Activated CD8-positive, alpha-beta T cell treated with anti-CD3 and anti-CD28 coated beads for 36 hours (primary cell): Measurements from ENCODE around the gene ZNF48. TPM values are rescaled to one million over a fixed set of nuclear protein-coding genes. Genes with fewer than 3 reads are reported as not detected.

ENCODE experiments used
- ATAC-seq: fragments of 200-7000 bp; cut with Tn5 transposase; one replicate; pipeline ENCODE4 v1.10.0; 2021; ENCODE audit warnings: mild to moderate bottlenecking, moderate library complexity
- CTCF ChIA-PET: fragments of 350-600 bp; sonication (Branson Sonifier 250); formaldehyde crosslinking; loops from one replicate; lab custom pipeline; 2021; ENCODE audit warnings: antibody characterized with exemption; lab: Charles Lee
- POLR2A ChIA-PET: fragments of 350-600 bp; sonication (Branson Sonifier 250); formaldehyde crosslinking; loops from one replicate; lab custom pipeline; 2021; ENCODE audit warnings: antibody characterized with exemption; lab: Charles Lee
- DNase-seq: peaks from one replicate; pipeline ENCODE4 v3.0.0-alpha.2; 2020
- H3K27ac Mint-ChIP-seq: one replicate; pipeline ENCODE4 v1.8.0; 2021; ENCODE audit warnings: mild to moderate bottlenecking, mixed read lengths
- H3K27me3 Mint-ChIP-seq: one replicate; pipeline ENCODE4 v1.8.0; 2021; ENCODE audit warnings: mixed read lengths
- H3K36me3 Mint-ChIP-seq: one replicate; pipeline ENCODE4 v1.8.0; 2021; ENCODE audit warnings: low read depth, mixed read lengths
- H3K4me1 Mint-ChIP-seq: one replicate; pipeline ENCODE4 v1.8.0; 2021; ENCODE audit warnings: low read depth, mixed read lengths
- H3K4me3 Mint-ChIP-seq: one replicate; pipeline ENCODE4 v1.8.0; 2021; ENCODE audit warnings: mild to moderate bottlenecking, moderate library complexity, mixed read lengths
- H3K9me3 Mint-ChIP-seq: one replicate; pipeline ENCODE4 v1.8.0; 2021; ENCODE audit warnings: mixed read lengths
- intact Hi-C: fragments of 100-400 bp; cut with micrococcal nuclease; formaldehyde crosslinking; loops from one replicate; pipeline ENCODE4 v1.10.0; 2022
- total RNA-seq, 2 experiments: library from RNA; stranded (reverse); gene quantifications; one replicate each; pipeline ENCODE4 v1.2.3, GENCODE V29; 2021
- TF ChIP-seq, protein P1 (sequence below): fragments of 200-600 bp; IDR thresholded peaks from one replicate; pipeline ENCODE4 v1.8.0; 2022; ENCODE audit warnings: antibody characterized with exemption, mild to moderate bottlenecking

ZNF48 gene
- total RNA-seq, 2 experiments from 2014 or later, result 10.4 to 10.9 TPM

DNA sequence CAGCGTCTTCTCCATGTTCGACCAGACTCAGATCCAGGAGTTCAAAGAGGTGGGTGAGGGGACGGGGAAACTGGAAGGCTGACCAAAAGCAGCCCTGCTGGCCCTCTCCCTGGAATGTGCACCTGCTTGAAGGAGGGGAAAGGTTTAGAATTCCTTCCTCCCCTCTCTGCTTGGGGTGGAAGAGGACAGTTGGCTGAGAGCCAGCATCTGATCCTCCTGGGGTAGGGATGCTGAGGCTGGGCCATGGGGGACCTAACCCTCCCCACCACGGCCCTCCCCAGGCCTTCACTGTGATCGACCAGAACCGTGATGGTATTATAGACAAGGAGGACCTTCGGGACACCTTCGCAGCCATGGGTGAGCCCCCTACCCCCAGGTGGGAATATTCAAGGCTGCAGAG is 19.4 kb upstream of the ZNF48 start:
- ATAC-seq (no peak), DNase-seq (no peak)
- TF ChIP-seq, protein P1, sequence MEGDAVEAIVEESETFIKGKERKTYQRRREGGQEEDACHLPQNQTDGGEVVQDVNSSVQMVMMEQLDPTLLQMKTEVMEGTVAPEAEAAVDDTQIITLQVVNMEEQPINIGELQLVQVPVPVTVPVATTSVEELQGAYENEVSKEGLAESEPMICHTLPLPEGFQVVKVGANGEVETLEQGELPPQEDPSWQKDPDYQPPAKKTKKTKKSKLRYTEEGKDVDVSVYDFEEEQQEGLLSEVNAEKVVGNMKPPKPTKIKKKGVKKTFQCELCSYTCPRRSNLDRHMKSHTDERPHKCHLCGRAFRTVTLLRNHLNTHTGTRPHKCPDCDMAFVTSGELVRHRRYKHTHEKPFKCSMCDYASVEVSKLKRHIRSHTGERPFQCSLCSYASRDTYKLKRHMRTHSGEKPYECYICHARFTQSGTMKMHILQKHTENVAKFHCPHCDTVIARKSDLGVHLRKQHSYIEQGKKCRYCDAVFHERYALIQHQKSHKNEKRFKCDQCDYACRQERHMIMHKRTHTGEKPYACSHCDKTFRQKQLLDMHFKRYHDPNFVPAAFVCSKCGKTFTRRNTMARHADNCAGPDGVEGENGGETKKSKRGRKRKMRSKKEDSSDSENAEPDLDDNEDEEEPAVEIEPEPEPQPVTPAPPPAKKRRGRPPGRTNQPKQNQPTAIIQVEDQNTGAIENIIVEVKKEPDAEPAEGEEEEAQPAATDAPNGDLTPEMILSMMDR, result no peak
- Mint-ChIP-seq H3K9me3 (no peaks in the 10 kb centered on the region), H3K27ac (peak overlapping the region; percentile 68), H3K4me1 (peaks cover 39% of the 10 kb centered on the region), H3K4me3 (no peak overlapping the region), H3K36me3 (peaks cover 25% of the 10 kb centered on the region), H3K27me3 (no peaks in the 10 kb centered on the region)
- intact Hi-C loops, result loop anchor here (10.0 kb wide), 2 partner anchors 281 to 311 kb away; partner anchors contain the start of genes ALDOA, TBX6 and YPEL3
- ChIA-PET CTCF (interaction anchor here (1.2 kb wide), 1 partner anchor 34 kb away, joined by 5 read pairs; no protein-coding TSS in a partner anchor), POLR2A (no interaction called here)

DNA sequence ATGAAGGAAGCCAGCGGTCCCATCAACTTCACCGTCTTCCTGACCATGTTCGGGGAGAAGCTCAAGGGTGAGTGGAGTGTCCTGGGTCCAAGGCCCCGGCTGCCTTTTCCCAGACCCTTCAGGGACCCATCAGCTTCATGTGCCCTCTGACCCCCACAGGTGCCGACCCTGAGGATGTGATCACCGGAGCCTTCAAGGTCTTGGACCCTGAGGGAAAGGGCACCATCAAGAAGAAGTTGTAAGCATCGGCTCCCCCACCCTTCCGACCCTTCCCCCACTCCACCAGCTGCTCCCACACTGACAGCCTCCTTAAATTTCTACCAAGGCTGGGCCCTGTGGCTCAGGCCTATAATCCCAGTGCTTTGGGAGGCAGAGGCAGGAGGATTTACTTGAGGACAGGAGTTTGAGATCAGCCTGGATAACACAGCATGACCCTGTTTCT is 18.7 kb upstream of the ZNF48 start:
- POLR2A ChIA-PET, result interaction anchor here (2.4 kb wide), 1 partner anchor 191 kb away, joined by 8 read pairs; no protein-coding TSS in a partner anchor
- peak overlapping the region; percentile 100 for H3K27ac Mint-ChIP-seq
- H3K9me3 Mint-ChIP-seq, result no peaks in the 10 kb centered on the region
- intact Hi-C loops, result loop anchor here (10.0 kb wide), 2 partner anchors 282 to 312 kb away; partner anchors contain the start of genes ALDOA, TBX6 and YPEL3
- H3K36me3 Mint-ChIP-seq, result peaks cover 30% of the 10 kb centered on the region
- DNase-seq (no peak), ATAC-seq (no peak)
- no peaks in the 10 kb centered on the region for H3K27me3 Mint-ChIP-seq
- peaks cover 41% of the 10 kb centered on the region for H3K4me1 Mint-ChIP-seq
- TF ChIP-seq, protein P1, result no peak
- H3K4me3 Mint-ChIP-seq, result peak overlapping the region; percentile 99
- CTCF ChIA-PET, result interaction anchor here (1.2 kb wide), 1 partner anchor 33 kb away, joined by 5 read pairs; no protein-coding TSS in a partner anchor

DNA sequence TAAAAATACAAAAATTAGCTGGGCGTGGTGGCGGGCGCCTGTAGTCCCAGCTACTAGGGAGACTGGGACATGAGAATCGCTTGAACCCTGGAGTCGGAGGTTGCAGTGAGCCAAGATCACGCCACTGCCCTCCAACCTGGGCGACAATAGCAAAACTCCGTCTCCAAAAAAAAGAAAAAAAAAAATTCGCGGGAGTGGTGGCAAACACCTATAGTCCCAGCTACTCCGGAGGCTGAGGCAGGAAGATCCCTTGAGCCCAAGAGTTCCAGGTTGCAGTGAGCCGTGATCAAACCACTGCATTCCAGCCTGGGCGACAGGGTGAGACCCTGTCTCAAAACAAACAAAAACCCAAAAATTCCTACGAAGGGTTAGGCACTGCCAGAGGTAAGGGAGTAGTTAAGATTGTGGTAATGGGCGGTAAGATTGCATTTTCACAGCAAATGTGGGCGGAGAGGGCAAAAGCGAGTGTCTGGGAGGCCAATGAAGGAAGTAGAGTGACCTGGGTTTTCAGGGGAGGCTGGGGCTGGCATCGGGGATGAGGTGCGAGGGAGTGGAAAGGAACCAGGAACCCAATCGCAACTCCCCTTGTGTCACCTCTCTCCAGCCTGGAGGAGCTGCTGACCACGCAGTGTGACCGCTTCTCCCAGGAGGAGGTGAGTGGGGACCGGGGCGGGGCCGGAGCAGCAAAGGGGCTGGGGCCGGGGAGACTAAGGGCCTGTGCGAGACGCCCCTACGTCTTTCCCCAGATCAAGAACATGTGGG is 18.0 kb upstream of the ZNF48 start:
- POLR2A ChIA-PET, result interaction anchor here (1.0 to 2.4 kb wide), 9 partner anchors 10 to 281 kb away, joined by 3 to 8 read pairs (median 4); partner anchors contain the start of gene ZNF48
- intact Hi-C loops, result loop anchor here (10.0 kb wide), 2 partner anchors 282 to 312 kb away; partner anchors contain the start of genes ALDOA, TBX6 and YPEL3
- CTCF ChIA-PET, result interaction anchor here (1.2 to 1.6 kb wide), 2 partner anchors 32 to 148 kb away, joined by 3 to 5 read pairs; no protein-coding TSS in a partner anchor
- Mint-ChIP-seq H3K9me3 (no peaks in the 10 kb centered on the region), H3K4me3 (peak overlapping the region; percentile 99), H3K27ac (peak overlapping the region; percentile 100), H3K36me3 (peaks cover 34% of the 10 kb centered on the region), H3K27me3 (no peaks in the 10 kb centered on the region), H3K4me1 (peaks cover 36% of the 10 kb centered on the region)
- ATAC-seq, result no peak
- TF ChIP-seq, protein P1, result no peak
- no peak for DNase-seq

DNA sequence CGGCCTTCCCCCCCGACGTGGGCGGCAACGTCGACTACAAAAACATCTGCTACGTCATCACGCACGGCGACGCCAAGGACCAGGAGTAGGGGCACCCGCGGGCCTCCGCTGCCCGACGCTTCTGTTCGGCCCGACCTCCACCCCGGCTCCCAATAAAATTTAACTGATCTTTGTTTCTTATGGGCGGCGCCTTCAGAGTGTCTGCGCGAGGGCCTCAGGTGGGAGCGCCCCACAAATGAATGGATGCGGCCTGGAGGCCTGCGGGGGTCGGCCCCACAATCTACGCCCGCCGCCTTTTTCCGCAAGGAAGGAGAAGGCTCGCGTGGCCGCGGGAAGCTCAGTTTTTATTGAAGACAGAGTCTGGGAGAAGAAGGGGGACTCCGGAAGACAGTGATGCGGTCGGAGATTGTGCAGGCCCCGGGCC is 17.4 kb upstream of the ZNF48 start:
- Mint-ChIP-seq H3K4me1 (peaks cover 40% of the 10 kb centered on the region), H3K9me3 (no peaks in the 10 kb centered on the region), H3K36me3 (peaks cover 34% of the 10 kb centered on the region), H3K4me3 (peak overlapping the region; percentile 99), H3K27me3 (no peaks in the 10 kb centered on the region), H3K27ac (peak overlapping the region; percentile 100)
- TF ChIP-seq, protein P1, result no peak
- intact Hi-C loops, result loop anchor here (10.0 kb wide), 2 partner anchors 283 to 313 kb away; partner anchors contain the start of genes ALDOA, TBX6 and YPEL3
- ChIA-PET POLR2A (interaction anchor here (0.6 to 2.4 kb wide), 14 partner anchors 11 to 387 kb away, joined by 3 to 8 read pairs (median 4); partner anchors contain the start of gene ZNF48), CTCF (interaction anchor here (1.6 kb wide), 1 partner anchor 148 kb away, joined by 3 read pairs; no protein-coding TSS in a partner anchor)
- DNase-seq (peak; percentile 92), ATAC-seq (peak; percentile 37)
